Measurements from ENCODE around the gene ZNF580. TPM values are rescaled to one million over a fixed set of nuclear protein-coding genes. Genes with fewer than 3 reads are reported as not detected.

Gene ZNF580, protein sequence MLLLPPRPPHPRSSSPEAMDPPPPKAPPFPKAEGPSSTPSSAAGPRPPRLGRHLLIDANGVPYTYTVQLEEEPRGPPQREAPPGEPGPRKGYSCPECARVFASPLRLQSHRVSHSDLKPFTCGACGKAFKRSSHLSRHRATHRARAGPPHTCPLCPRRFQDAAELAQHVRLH
- 15.0 TPM for polyA plus RNA-seq (2013, experiment 1 of 2)
- 21.9 TPM for polyA plus RNA-seq (2013, experiment 2 of 2)

DNA sequence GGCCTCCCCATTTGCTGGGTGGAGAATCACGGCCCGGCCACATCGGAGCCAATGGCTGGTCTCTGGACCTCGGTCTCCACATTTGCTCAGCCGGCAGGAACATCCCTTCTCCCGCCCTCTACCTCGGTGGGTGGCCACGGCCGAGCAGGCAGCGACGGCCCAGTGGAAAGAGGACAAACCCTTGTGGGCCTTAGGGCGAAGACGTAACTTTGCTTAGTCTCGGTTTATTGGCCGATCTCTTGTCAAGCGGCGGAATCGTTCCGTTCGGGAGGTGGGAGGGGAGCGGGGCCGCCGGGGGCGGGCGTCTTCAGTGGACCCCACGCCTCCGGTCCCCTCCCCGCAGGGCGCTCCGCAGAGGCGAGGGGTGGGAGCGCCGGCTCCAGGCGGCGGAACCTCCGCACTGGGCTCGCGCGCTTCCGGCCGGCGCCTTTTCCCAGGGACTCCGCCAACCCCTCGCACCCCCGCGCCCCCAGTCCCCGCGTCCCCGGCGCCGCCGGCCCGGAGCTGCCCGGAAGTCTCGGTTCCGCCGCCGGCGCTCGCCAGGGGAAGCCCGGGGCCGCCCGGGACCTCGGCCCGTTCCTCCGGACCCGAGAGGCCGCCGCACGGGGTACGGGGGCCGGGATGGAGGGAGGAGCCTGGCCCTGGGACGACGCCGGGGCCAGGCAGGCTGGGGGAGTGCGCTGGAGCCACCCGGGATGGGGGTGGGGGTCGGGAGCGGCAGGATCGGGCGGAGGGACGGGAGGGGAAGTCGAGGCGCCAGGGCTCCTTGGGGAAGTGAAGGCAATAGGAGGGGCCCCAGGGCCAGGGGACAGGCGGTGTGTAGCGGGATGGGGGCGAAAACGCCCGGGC is at the start of gene ZNF580:
ZNF580 (plus strand) TSS at position 426 of the 849 bp plus-strand sequence. CDS start 1,507 bp downstream, outside the sequence.
- Histone ChIP-seq H3K4me1 (ENCODE audit: insufficient read depth, low read length) (peaks cover 4% of the 10 kb centered on the region; the same call in 1 of the 2 replicates), H3K9ac (ENCODE audit: low read depth, low read length) (peak within 1 kb of the TSS; percentile 86), H3K27me3 (ENCODE audit: insufficient read depth, low read length) (no peaks in the 10 kb centered on the region), H3K4me3 (ENCODE audit: low read length) (peak within 1 kb of the TSS; percentile 99), H3K36me3 (ENCODE audit: insufficient read depth, low read length) (peaks cover 17% of the 10 kb centered on the region), H3K9me3 (ENCODE audit: insufficient read depth, low read depth, low read length) (no peaks in the 10 kb centered on the region), H3K27ac (ENCODE audit: low read depth, low read length) (peak within 1 kb of the TSS; percentile 94)
- 1% methylated on average over 89 of the region's 89 CpGs for WGBS

DNA sequence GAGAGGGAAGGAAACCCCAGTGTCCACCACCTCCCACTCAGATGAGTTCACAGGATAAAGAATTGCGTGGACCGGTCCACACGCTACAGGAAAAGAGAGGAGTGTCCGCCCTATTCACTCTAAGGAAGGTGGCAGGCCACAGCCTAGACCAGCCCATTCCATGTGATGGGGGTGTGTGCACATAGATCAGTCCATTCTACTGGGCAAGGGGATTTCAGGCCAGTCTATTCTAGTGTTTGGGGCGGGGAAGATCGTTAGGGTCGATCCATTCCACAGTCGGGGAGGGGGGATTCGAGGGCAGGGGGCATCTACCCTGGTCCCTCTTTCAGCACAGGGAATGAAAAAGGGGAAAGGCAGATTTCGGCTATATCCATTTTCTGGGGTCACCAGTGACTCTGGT is 49.2 kb upstream of the ZNF580 start:
- Histone ChIP-seq H3K4me3 (ENCODE audit: low read length) (no peak overlapping the region), H3K4me1 (ENCODE audit: insufficient read depth, low read length) (peaks cover 3% of the 10 kb centered on the region; the same call in 1 of the 2 replicates), H3K27ac (ENCODE audit: low read depth, low read length) (no peak overlapping the region), H3K9ac (ENCODE audit: low read depth, low read length) (no peak overlapping the region), H3K27me3 (ENCODE audit: insufficient read depth, low read length) (no peaks in the 10 kb centered on the region), H3K9me3 (ENCODE audit: insufficient read depth, low read depth, low read length) (no peaks in the 10 kb centered on the region), H3K36me3 (ENCODE audit: insufficient read depth, low read length) (peaks cover 23% of the 10 kb centered on the region)
- 83% methylated on average over 10 of the region's 10 CpGs for WGBS

DNA sequence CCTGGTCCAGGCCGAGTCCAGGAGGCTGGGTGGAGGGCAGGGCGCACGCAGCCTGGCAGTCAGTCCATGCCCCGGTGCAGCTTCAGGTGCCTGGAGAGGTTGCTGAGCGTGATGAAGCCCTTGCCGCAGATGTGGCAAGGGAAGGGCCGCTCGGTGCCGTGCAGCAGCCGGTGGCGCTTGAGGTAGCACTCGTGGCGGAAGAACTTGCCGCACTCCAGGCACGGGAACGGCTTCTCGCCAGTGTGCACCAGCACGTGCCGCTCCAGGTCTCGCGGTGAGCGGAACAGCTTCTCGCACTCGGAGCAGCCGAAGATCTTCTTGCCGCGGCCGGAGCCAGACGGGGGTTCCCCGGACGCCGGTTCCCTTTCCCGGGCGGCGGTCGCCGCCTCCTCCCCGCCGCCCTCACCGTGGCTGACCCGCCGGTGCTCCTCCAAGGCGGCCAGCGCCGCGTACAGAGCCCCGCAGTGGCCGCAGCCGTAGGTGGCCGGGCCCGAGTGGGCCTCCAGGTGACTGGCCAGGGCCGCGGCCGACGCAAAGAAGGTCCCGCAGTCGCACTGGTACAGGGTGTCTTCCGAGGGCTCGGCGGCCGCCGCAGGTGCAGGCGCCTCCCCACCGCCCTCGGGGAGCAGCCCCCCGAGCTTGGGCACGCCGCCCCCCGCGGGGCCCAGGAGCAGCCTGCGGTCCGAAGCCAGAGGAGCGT is 48.3 kb upstream of the ZNF580 start:
- peaks cover 3% of the 10 kb centered on the region; the same call in 1 of the 2 replicates for H3K4me1 ChIP-seq (ENCODE audit: insufficient read depth, low read length)
- no peak overlapping the region for H3K4me3 ChIP-seq (ENCODE audit: low read length)
- peaks cover 29% of the 10 kb centered on the region for H3K36me3 ChIP-seq (ENCODE audit: insufficient read depth, low read length)
- H3K27me3 ChIP-seq (ENCODE audit: insufficient read depth, low read length) = no peaks in the 10 kb centered on the region
- H3K27ac ChIP-seq (ENCODE audit: low read depth, low read length) = no peak overlapping the region
- no peaks in the 10 kb centered on the region for H3K9me3 ChIP-seq (ENCODE audit: insufficient read depth, low read depth, low read length)
- 96% methylated on average over 73 of the region's 73 CpGs for WGBS
- no peak overlapping the region for H3K9ac ChIP-seq (ENCODE audit: low read depth, low read length)

DNA sequence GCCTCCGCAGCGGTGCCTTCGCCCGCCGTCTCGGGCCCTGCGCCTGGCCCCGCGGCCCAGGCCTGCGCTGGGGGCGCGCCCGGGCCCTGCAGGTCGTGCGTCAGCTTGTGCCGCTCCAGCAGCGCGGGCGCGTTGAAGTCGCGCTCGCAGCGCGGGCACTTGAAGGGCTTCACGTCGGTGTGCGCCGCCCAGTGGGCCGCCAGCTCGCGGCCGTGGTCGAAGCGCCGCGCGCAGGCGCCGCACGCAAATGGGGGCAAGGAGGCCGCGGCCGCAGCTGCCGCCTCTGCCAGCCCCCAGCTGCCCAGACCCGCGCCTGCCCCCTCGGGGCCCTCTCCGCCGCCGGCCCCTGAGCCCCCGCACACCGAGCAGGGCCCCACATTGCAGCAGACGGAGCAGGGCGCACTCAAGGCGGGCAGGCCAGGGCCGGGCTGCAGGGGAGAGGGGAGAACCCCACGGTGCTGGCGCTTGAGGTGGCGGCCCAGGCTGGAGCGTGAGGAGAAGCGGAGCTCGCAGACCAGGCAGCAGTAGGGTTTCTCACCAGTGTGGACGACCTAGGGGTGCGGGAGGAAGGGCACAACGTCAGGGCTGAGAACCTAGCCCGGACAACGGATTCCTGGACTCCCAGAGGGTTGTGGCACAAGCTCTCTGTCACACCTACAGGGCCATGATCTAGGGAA is 47.6 kb upstream of the ZNF580 start:
- 96% methylated on average over 68 of the region's 68 CpGs for WGBS
- Histone ChIP-seq H3K27ac (ENCODE audit: low read depth, low read length) (no peak overlapping the region), H3K4me3 (ENCODE audit: low read length) (no peak overlapping the region)

DNA sequence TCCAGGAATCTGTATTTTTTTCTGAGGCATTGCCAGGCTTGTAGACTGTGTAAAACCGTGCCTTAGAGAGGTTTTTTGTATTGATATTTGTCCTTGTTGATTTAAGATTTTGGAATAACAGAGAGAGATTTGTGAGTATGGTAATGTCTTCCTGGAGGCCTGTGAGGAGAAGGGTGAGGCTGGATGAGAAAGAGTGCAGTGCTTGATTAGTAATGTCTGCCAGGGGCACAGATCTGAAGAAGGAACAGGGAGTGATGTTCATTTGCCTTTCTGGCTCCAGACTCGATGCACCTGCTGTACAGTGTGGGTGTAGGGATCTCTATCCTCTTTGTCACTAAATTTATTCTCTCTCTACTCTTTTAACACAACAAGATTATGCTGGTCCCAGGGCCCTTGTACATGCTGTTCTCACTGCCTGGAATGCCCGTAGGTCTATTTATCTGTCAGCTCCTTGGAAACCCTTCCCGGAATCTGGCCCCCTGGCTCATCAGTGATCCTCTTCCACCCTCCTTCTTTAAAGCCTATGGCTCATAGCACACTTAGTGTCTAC is 45.7 kb upstream of the ZNF580 start:
- Histone ChIP-seq H3K27me3 (ENCODE audit: insufficient read depth, low read length) (no peaks in the 10 kb centered on the region), H3K4me1 (ENCODE audit: insufficient read depth, low read length) (peaks cover 8% of the 10 kb centered on the region), H3K36me3 (ENCODE audit: insufficient read depth, low read length) (peaks cover 29% of the 10 kb centered on the region), H3K9ac (ENCODE audit: low read depth, low read length) (no peak overlapping the region), H3K9me3 (ENCODE audit: insufficient read depth, low read depth, low read length) (no peaks in the 10 kb centered on the region), H3K4me3 (ENCODE audit: low read length) (no peak overlapping the region), H3K27ac (ENCODE audit: low read depth, low read length) (no peak overlapping the region)
- WGBS = 92% methylated on average over 3 of the region's 4 CpGs

More for the DNA sequence above, 47.6 kb upstream of the ZNF580 start:
- peaks cover 29% of the 10 kb centered on the region for H3K36me3 ChIP-seq (ENCODE audit: insufficient read depth, low read length)
- H3K9ac ChIP-seq (ENCODE audit: low read depth, low read length) = no peak overlapping the region
- H3K27me3 ChIP-seq (ENCODE audit: insufficient read depth, low read length) = no peaks in the 10 kb centered on the region
- H3K4me1 ChIP-seq (ENCODE audit: insufficient read depth, low read length) = peaks cover 4% of the 10 kb centered on the region
- no peaks in the 10 kb centered on the region for H3K9me3 ChIP-seq (ENCODE audit: insufficient read depth, low read depth, low read length)

DNA sequence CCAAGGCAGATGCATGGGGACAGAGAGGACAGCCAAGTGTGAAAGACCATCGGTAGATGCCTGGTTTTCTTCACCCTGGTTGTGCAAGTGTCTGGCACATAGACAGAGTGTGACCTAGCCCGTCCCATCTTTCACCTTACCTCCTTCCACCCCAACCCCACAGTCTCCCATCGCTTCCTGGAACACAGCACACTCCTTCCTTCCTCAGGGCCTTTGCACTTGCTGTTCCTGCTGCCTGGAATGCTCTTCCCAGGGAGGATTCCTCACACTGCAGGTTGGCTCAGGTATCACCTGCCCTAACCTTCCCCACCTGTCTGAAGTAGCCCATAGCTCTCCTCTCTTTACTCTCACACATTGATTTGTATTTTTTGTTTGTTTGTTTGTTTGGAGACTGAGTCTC is 44.5 kb upstream of the ZNF580 start:
- peaks cover 10% of the 10 kb centered on the region for H3K4me1 ChIP-seq (ENCODE audit: insufficient read depth, low read length)
- H3K9ac ChIP-seq (ENCODE audit: low read depth, low read length) = no peak overlapping the region
- H3K4me3 ChIP-seq (ENCODE audit: low read length) = no peak overlapping the region
- H3K36me3 ChIP-seq (ENCODE audit: insufficient read depth, low read length) = peaks cover 29% of the 10 kb centered on the region
- no peaks in the 10 kb centered on the region for H3K27me3 ChIP-seq (ENCODE audit: insufficient read depth, low read length)
- WGBS = 93% methylated on average over 3 of the region's 3 CpGs
- H3K9me3 ChIP-seq (ENCODE audit: insufficient read depth, low read depth, low read length) = no peaks in the 10 kb centered on the region
- no peak overlapping the region for H3K27ac ChIP-seq (ENCODE audit: low read depth, low read length)

DNA sequence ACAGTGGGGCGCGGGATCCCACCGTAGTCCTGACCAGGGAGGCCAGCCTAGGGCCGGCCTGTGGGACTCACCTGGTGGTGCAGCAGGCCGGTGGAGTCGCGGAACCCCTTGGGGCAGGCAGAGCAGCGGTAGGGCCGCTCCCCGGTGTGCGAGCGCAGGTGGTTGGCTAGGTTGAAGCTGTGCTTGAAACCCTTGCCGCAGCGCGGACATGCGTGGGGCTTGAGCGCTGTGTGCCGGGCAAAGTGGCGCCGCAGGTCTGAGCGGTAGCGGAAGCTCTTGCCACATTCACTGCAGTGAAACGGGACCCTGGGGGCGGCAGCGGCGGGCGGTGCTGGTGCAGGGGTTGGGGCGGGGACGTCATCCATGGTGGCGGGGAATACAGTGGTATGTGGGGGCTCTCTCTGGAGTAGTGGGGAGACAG is 43.3 kb upstream of the ZNF580 start:
- no peaks in the 10 kb centered on the region for H3K9me3 ChIP-seq (ENCODE audit: insufficient read depth, low read depth, low read length)
- no peak overlapping the region for H3K4me3 ChIP-seq (ENCODE audit: low read length)
- no peaks in the 10 kb centered on the region for H3K27me3 ChIP-seq (ENCODE audit: insufficient read depth, low read length)
- 97% methylated on average over 27 of the region's 30 CpGs for WGBS
- H3K36me3 ChIP-seq (ENCODE audit: insufficient read depth, low read length) = peaks cover 29% of the 10 kb centered on the region
- no peak overlapping the region for H3K9ac ChIP-seq (ENCODE audit: low read depth, low read length)
- H3K4me1 ChIP-seq (ENCODE audit: insufficient read depth, low read length) = peaks cover 8% of the 10 kb centered on the region
- no peak overlapping the region for H3K27ac ChIP-seq (ENCODE audit: low read depth, low read length)

DNA sequence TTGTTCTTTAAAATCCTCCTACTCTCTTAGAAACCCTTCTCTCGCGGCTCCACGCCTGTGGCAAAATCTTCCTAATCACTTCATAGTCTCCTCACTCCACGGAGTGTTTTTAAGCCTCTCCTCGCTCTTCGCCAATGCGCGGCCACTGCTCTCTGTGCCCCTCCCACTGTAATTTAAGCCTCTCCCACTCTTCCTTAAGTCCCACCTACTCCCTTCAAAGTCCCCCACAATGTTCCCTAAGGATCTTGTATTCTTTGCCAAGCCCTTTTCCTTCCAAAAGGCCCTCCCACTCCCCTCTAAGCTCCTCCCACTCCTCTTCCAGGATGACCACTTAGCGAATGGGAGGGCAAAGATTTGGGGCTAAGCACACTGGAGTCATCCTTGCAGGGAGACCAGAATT is 42.8 kb upstream of the ZNF580 start:
- Histone ChIP-seq H3K27me3 (ENCODE audit: insufficient read depth, low read length) (no peaks in the 10 kb centered on the region), H3K9ac (ENCODE audit: low read depth, low read length) (no peak overlapping the region), H3K4me1 (ENCODE audit: insufficient read depth, low read length) (peaks cover 8% of the 10 kb centered on the region), H3K9me3 (ENCODE audit: insufficient read depth, low read depth, low read length) (no peaks in the 10 kb centered on the region), H3K27ac (ENCODE audit: low read depth, low read length) (no peak overlapping the region), H3K36me3 (ENCODE audit: insufficient read depth, low read length) (peaks cover 29% of the 10 kb centered on the region), H3K4me3 (ENCODE audit: low read length) (peak overlapping the region; percentile 79; the same call in 1 of the 2 replicates)
- 83% methylated on average over 9 of the region's 9 CpGs for whole genome bisulfite sequencing

DNA sequence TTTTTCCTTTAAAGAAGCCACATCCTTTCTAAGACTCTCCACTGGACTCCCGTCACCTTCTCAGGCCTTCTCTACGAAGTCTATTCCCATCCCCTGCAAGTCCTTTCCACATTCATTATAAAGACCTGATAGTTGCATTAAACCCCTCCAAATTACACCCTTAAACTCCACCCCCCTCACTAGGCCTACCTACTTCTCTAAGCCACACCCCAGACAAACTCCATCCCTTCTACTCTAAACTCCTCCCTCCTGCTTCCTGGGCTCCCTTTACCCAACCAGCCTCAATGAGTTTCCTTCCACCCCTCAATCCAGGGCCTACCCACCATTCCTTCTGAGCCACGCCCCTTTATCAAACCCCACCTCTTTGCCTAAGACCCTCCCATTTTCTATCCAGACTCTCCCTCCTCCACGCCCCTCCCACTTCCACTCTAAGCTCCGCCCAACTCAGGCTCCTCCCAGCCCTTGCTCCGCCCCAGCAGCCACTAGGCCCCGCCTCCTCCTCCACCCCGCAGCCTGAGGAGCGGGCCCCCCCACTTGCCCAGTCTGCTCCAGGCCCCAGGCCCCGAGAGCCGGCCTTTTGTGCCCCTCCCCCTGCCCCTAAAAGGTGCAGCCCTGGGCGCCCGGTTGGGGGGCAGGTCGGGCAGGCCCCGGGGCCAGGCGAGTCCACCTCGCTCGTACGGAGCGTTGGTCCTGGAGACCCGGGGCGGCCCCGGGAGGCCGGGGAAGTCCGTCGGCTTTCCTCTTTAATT is 41.9 kb upstream of the ZNF580 start:
- Histone ChIP-seq H3K4me1 (ENCODE audit: insufficient read depth, low read length) (peaks cover 8% of the 10 kb centered on the region), H3K27me3 (ENCODE audit: insufficient read depth, low read length) (no peaks in the 10 kb centered on the region), H3K9ac (ENCODE audit: low read depth, low read length) (peak overlapping the region; percentile 99), H3K36me3 (ENCODE audit: insufficient read depth, low read length) (peaks cover 26% of the 10 kb centered on the region), H3K27ac (ENCODE audit: low read depth, low read length) (peak overlapping the region; percentile 99), H3K9me3 (ENCODE audit: insufficient read depth, low read depth, low read length) (no peaks in the 10 kb centered on the region), H3K4me3 (ENCODE audit: low read length) (peak overlapping the region; percentile 79)
- 6% methylated on average over 26 of the region's 26 CpGs for WGBS

DNA sequence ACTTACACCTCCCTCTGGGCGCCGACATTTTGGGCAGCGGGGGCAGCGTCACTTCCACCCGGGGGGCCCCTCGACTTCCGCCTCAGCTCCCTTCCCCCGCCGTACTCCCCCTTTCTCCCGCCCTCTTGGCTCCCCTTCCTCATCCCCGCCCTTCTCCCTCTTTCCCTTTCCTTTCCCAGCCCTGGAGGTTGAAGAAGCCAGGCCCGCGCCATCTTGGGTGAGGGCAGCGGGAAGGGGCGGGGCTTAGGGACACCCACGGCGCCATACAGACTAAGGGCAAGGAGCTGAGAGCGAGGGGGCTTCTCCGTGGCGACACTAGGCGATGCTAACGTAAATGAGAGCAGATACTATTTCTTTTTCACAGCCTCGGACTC is 41.3 kb upstream of the ZNF580 start, which contains the start of gene FIZ1:
FIZ1 (minus strand) TSS at position 50 of the 374 bp plus-strand sequence. CDS start 1,652 bp downstream, outside the sequence.
- no peaks in the 10 kb centered on the region for H3K27me3 ChIP-seq (ENCODE audit: insufficient read depth, low read length)
- under 1% methylated on average over 23 of the region's 23 CpGs for WGBS

More for the DNA sequence above, 41.3 kb upstream of the ZNF580 start, which contains the start of gene FIZ1:
- peak within 1 kb of the TSS; percentile 99 for H3K27ac ChIP-seq (ENCODE audit: low read depth, low read length)
- H3K4me1 ChIP-seq (ENCODE audit: insufficient read depth, low read length) = peaks cover 8% of the 10 kb centered on the region
- peak within 1 kb of the TSS; percentile 79 for H3K4me3 ChIP-seq (ENCODE audit: low read length)
- H3K9ac ChIP-seq (ENCODE audit: low read depth, low read length) = peak within 1 kb of the TSS; percentile 99
- H3K9me3 ChIP-seq (ENCODE audit: insufficient read depth, low read depth, low read length) = no peaks in the 10 kb centered on the region
- peaks cover 26% of the 10 kb centered on the region for H3K36me3 ChIP-seq (ENCODE audit: insufficient read depth, low read length)
